ENCODE data around the gene WARS2. TPM values are rescaled to one million over a fixed set of nuclear protein-coding genes. Genes with fewer than 3 reads are reported as not detected.
A peak's percentile ranks its signal among the peaks of the same experiment; 100 is the strongest.

Gene WARS2
- total and polyA plus RNA-seq, 4 donors: 4.6 to 33.2 (median 11.3) TPM

GRCh38 chr1:119006406-119007279, 133.8 kb downstream of the WARS2 start:
- 4 to 5% methylated on average over 78 to 81 of the region's 81 CpGs for WGBS, 2 donors
- Histone ChIP-seq H3K27me3 (ENCODE audit: control insufficient read depth in 3 of 3, insufficient read depth in 3 of 3, low read length in 2 of 3) (peaks cover 10 to 96% (median 81%) of the 10 kb centered on the region in 3 donors), H3K4me1 (ENCODE audit: control insufficient read depth in 5 of 5, insufficient read depth in 5 of 5, low read length in 5 of 5) (peaks cover 0 to 20% (median 3%) of the 10 kb centered on the region in 5 donors), H3K4me3 (no peak overlapping the region), H3K36me3 (ENCODE audit: control insufficient read depth in 4 of 4, insufficient read depth in 4 of 4, low read length in 4 of 4) (no peaks in the 10 kb centered on the region), H3K27ac (ENCODE audit: low read depth in 1 of 2, low read length in 1 of 2) (no peak overlapping the region), H3K9me3 (ENCODE audit: control insufficient read depth in 4 of 4, insufficient read depth in 3 of 4, low read length in 3 of 4) (peaks cover 0 to 15% (median 0%) of the 10 kb centered on the region in 4 donors), H3K9ac (ENCODE audit: insufficient read depth in 1 of 2, low read length in 2 of 2) (no peak overlapping the region)
- DNase-seq (peak in 2 of 3 donors; percentile 18 to 21), ATAC-seq (ENCODE audit: insufficient read depth, low FRiP score) (no peak)
- no peak for TF ChIP-seq CTCF (IDR thresholded peaks at IDR 0.05; ENCODE audit: control extremely low read depth, extremely low read depth)

GRCh38 chr1:119005724-119006405, 134.6 kb downstream of the WARS2 start:
- no peak for TF ChIP-seq CTCF (IDR thresholded peaks at IDR 0.05; ENCODE audit: control extremely low read depth, extremely low read depth)
- H3K36me3 ChIP-seq (ENCODE audit: control insufficient read depth in 4 of 4, insufficient read depth in 4 of 4, low read length in 4 of 4): no peaks in the 10 kb centered on the region
- peaks cover 10 to 98% (median 85%) of the 10 kb centered on the region in 3 donors for H3K27me3 ChIP-seq (ENCODE audit: control insufficient read depth in 3 of 3, insufficient read depth in 3 of 3, low read length in 2 of 3)
- no peak overlapping the region for H3K4me3 ChIP-seq
- H3K9ac ChIP-seq (ENCODE audit: insufficient read depth in 1 of 2, low read length in 2 of 2): no peak overlapping the region
- peaks cover 0 to 15% (median 0%) of the 10 kb centered on the region in 4 donors for H3K9me3 ChIP-seq (ENCODE audit: control insufficient read depth in 4 of 4, insufficient read depth in 3 of 4, low read length in 3 of 4)
- H3K27ac ChIP-seq (ENCODE audit: low read depth in 1 of 2, low read length in 1 of 2): no peak overlapping the region
- peaks cover 0 to 25% (median 3%) of the 10 kb centered on the region in 5 donors for H3K4me1 ChIP-seq (ENCODE audit: control insufficient read depth in 5 of 5, insufficient read depth in 5 of 5, low read length in 5 of 5)
- DNase-seq (peak in 1 of 3 donors; percentile 9), ATAC-seq (ENCODE audit: insufficient read depth, low FRiP score) (no peak)
- WGBS, 2 donors: 10 to 11% methylated on average over 17 of the region's 17 CpGs

GRCh38 chr1:119004781-119005180, 135.7 kb downstream of the WARS2 start:
- Histone ChIP-seq H3K9me3 (ENCODE audit: control insufficient read depth in 4 of 4, insufficient read depth in 3 of 4, low read length in 3 of 4) (peaks cover 0 to 19% (median 0%) of the 10 kb centered on the region in 4 donors), H3K27ac (ENCODE audit: low read depth in 1 of 2, low read length in 1 of 2) (no peak overlapping the region), H3K27me3 (ENCODE audit: control insufficient read depth in 3 of 3, insufficient read depth in 3 of 3, low read length in 2 of 3) (peaks cover 10 to 99% (median 91%) of the 10 kb centered on the region in 3 donors), H3K36me3 (ENCODE audit: control insufficient read depth in 4 of 4, insufficient read depth in 4 of 4, low read length in 4 of 4) (no peaks in the 10 kb centered on the region), H3K9ac (ENCODE audit: insufficient read depth in 1 of 2, low read length in 2 of 2) (no peak overlapping the region), H3K4me1 (ENCODE audit: control insufficient read depth in 5 of 5, insufficient read depth in 5 of 5, low read length in 5 of 5) (peaks cover 0 to 30% (median 11%) of the 10 kb centered on the region in 5 donors), H3K4me3 (no peak overlapping the region)
- TF ChIP-seq CTCF (IDR thresholded peaks at IDR 0.05; ENCODE audit: control extremely low read depth, extremely low read depth): no peak
- DNase-seq: no peak
- ATAC-seq (ENCODE audit: insufficient read depth, low FRiP score): no peak
- WGBS, 2 donors: 31 to 43% methylated on average over 2 of the region's 2 CpGs
